ENCODE data around the gene SFSWAP. TPM values are rescaled to one million over a fixed set of nuclear protein-coding genes. Genes with fewer than 3 reads are reported as not detected.

SFSWAP gene
- total RNA-seq, 1 experiment from 2014 or later = 48.1 TPM

GRCh38 chr12:131725503-131725902 is 14.6 kb downstream of the SFSWAP start:
- Mint-ChIP-seq H3K27ac (peak overlapping the region; percentile 84 to 98 (median 94)), H3K4me3 (no peak overlapping the region), H3K27me3 (ENCODE audit: low read depth) (no peaks in the 10 kb centered on the region), H3K9me3 (no peaks in the 10 kb centered on the region), H3K36me3 (ENCODE audit: insufficient read depth in 1 of 3, low read depth in 3 of 3) (peaks cover 54 to 79% (median 66%) of the 10 kb centered on the region in 3 experiments), H3K4me1 (peaks cover 67 to 70% of the 10 kb centered on the region in 2 experiments)
- H2AFZ ChIP-seq (ENCODE audit: low read length) = no peak overlapping the region
- H3K56ac ChIP-seq (ENCODE audit: insufficient read length, low read depth, low read length) = no peak overlapping the region
- no peak for TF ChIP-seq CTCF (conservative IDR thresholded peaks at IDR 0.05)
- WGBS (ENCODE audit: extremely low coverage, insufficient read length, low lambda C conversion rate) = no CpG with 5 or more reads among the region's 11 CpGs
- H3K9me3 ChIP-seq (ENCODE audit: control insufficient read depth, low read depth, low read length) = no peaks in the 10 kb centered on the region
- H3K18ac ChIP-seq (ENCODE audit: insufficient read length, low read depth, low read length) = no peak overlapping the region
- no peaks in the 10 kb centered on the region for H3K79me1 ChIP-seq (ENCODE audit: insufficient read depth, low read depth, low read length, poor library complexity, severe bottlenecking)
- H4K91ac ChIP-seq (ENCODE audit: insufficient read length, low read depth, low read length) = no peak overlapping the region
- H3K23ac ChIP-seq (ENCODE audit: insufficient read length, low read depth, low read length) = no peak overlapping the region
- H3K4ac ChIP-seq (ENCODE audit: low read depth, low read length) = no peak overlapping the region
- H3K23me2 ChIP-seq (ENCODE audit: insufficient read length, low read depth, low read length, poor library complexity, severe bottlenecking) = no peaks in the 10 kb centered on the region
- no peak overlapping the region for H2BK12ac ChIP-seq (ENCODE audit: insufficient read length, low read depth, low read length)
- H3K27ac ChIP-seq (ENCODE audit: insufficient read length, low read depth, low read length) = no peak overlapping the region
- H3K9ac ChIP-seq (ENCODE audit: extremely low read depth, insufficient read length, low read length) = no peak overlapping the region
- no peak overlapping the region for H2BK15ac ChIP-seq (ENCODE audit: low read depth, low read length)
- no peaks in the 10 kb centered on the region for H4K20me1 ChIP-seq (ENCODE audit: control insufficient read depth, insufficient read depth, insufficient read length)
- H2AK5ac ChIP-seq (ENCODE audit: insufficient read length, low read length) = no peak overlapping the region
- no peak overlapping the region for H2BK20ac ChIP-seq (ENCODE audit: low read depth, low read length, poor library complexity, severe bottlenecking)
- H4K5ac ChIP-seq (ENCODE audit: insufficient read length, low read depth, low read length) = no peak overlapping the region
- H3K79me2 ChIP-seq (ENCODE audit: insufficient read depth, low read length) = peaks cover 2% of the 10 kb centered on the region; the same call in 1 of the 2 replicates
- no peak overlapping the region for H3K4me2 ChIP-seq (ENCODE audit: insufficient read depth, insufficient read length, low read length)
- no peak overlapping the region for H3K14ac ChIP-seq (ENCODE audit: insufficient read depth, low read length)
- H3K4me1 ChIP-seq (ENCODE audit: insufficient read depth, low read length) = peaks cover 18% of the 10 kb centered on the region
- H2BK5ac ChIP-seq (ENCODE audit: insufficient read length, low read length) = no peak overlapping the region
- no peak overlapping the region for H4K8ac ChIP-seq (replicated peaks; ENCODE audit: insufficient read length, low read depth, low read length)
- no peak overlapping the region for H3T11ph ChIP-seq (ENCODE audit: low read length)
- H3K27me3 ChIP-seq (ENCODE audit: insufficient read depth, low read length) = no peaks in the 10 kb centered on the region
- DNase-seq = no peak
- H2BK120ac ChIP-seq (ENCODE audit: low read depth, low read length, poor library complexity, severe bottlenecking) = no peak overlapping the region

Measured in H9 (cell line).